CD14-positive monocyte (primary cell): Measurements from ENCODE around the gene TLCD3A. TPM values are rescaled to one million over a fixed set of nuclear protein-coding genes. Genes with fewer than 3 reads are reported as not detected.
A peak's percentile ranks its signal among the peaks of the same experiment; 100 is the strongest.

Experiments
- DNase-seq, 3 donors: peaks; one replicate each; pipeline ENCODE4 v3.0.0-alpha.2; 2011 to 2022
- H2AFZ ChIP-seq: 2 replicates; pipeline ENCODE4 v1.6.0; 2012; ENCODE audit warnings: mild to moderate bottlenecking, low read depth, low read length, inconsistent platforms; ENCODE audit not compliant: insufficient read depth, poor library complexity, severe bottlenecking
- H3K27ac ChIP-seq, 2 donors: 1 replicate in 1 of 2; 2 replicates in 1 of 2; pipeline ENCODE4 v1.5.1; 2012 to 2013; ENCODE audit warnings: low read length in 2 of 2, control low read depth in 1 of 2, inconsistent platforms in 1 of 2, low read depth in 1 of 2, mild to moderate bottlenecking in 1 of 2
- H3K27me3 ChIP-seq, 2 donors: one replicate each; pipeline versions ENCODE4 v1.6.0 to v1.6.1; 2011 to 2013; ENCODE audit warnings: low read length in 2 of 2; ENCODE audit not compliant: control insufficient read depth in 2 of 2, insufficient read depth in 2 of 2
- H3K36me3 ChIP-seq, 2 donors: replicated peaks in 1 of 2; 1 replicate in 1 of 2; 2 replicates in 1 of 2; pipeline versions ENCODE4 v1.5.1 to v1.6.1; 2012 to 2013; ENCODE audit warnings: low read length in 2 of 2, control low read depth in 1 of 2, inconsistent platforms in 1 of 2, mild to moderate bottlenecking in 1 of 2; ENCODE audit not compliant: insufficient read depth in 2 of 2, control insufficient read depth in 1 of 2
- H3K4me1 ChIP-seq, 2 donors: 1 replicate in 1 of 2; 2 replicates in 1 of 2; pipeline versions ENCODE4 v1.5.1 to v1.6.1; 2012 to 2013; ENCODE audit warnings: low read length in 2 of 2, control low read depth in 1 of 2, inconsistent platforms in 1 of 2, mild to moderate bottlenecking in 1 of 2, moderate library complexity in 1 of 2; ENCODE audit not compliant: insufficient read depth in 2 of 2, control insufficient read depth in 1 of 2
- H3K4me2 ChIP-seq: replicated peaks from 2 replicates; pipeline ENCODE3; 2012; ENCODE audit warnings: low read length, moderate library complexity, mild to moderate bottlenecking; ENCODE audit not compliant: poor library complexity, severe bottlenecking; ENCODE audit errors: extremely low read depth
- H3K4me3 ChIP-seq, 3 experiments: fragments of 200-600 bp in 1 of 3; sonication (generic) in 1 of 3; replicated peaks in 1 of 3; 1 replicate in 2 of 3; 2 replicates in 1 of 3; pipeline ENCODE4 v1.5.1; 2011 to 2013; ENCODE audit warnings: low read length in 3 of 3, mild to moderate bottlenecking in 3 of 3, control low read depth in 2 of 3, low read depth in 2 of 3, inconsistent platforms in 1 of 3, moderate library complexity in 1 of 3
- H3K79me2 ChIP-seq: 2 replicates; pipeline ENCODE4 v1.6.0; 2012; ENCODE audit warnings: mild to moderate bottlenecking, control low read depth, inconsistent platforms, low read length, moderate library complexity; ENCODE audit not compliant: insufficient read depth
- H3K9ac ChIP-seq: 2 replicates; pipeline ENCODE4 v1.6.0; 2017; ENCODE audit warnings: low read length, mild to moderate bottlenecking; ENCODE audit not compliant: insufficient read depth, poor library complexity, severe bottlenecking
- H3K9me3 ChIP-seq, 2 donors: replicated peaks in 1 of 2; 1 replicate in 1 of 2; 2 replicates in 1 of 2; pipeline versions ENCODE4 v1.5.1 to v1.6.1; 2012 to 2013; ENCODE audit warnings: low read length in 2 of 2, control low read depth in 1 of 2; ENCODE audit not compliant: control insufficient read depth in 1 of 2, insufficient read depth in 1 of 2
- H4K20me1 ChIP-seq: 2 replicates; pipeline ENCODE4 v1.6.0; 2012; ENCODE audit warnings: mild to moderate bottlenecking, low read length, control low read depth, moderate library complexity; ENCODE audit not compliant: insufficient read depth
- H3K27ac Mint-ChIP-seq, 7 donors: one replicate each; pipeline ENCODE4 v1.8.0; 2020; ENCODE audit warnings: mild to moderate bottlenecking in 7 of 7, mixed read lengths in 7 of 7, moderate library complexity in 6 of 7, inconsistent platforms in 2 of 7
- H3K27me3 Mint-ChIP-seq, 3 donors: one replicate each; pipeline ENCODE4 v1.8.0; 2021 to 2022; ENCODE audit warnings: low read depth in 3 of 3, mild to moderate bottlenecking in 3 of 3, mixed read lengths in 3 of 3, moderate library complexity in 3 of 3, inconsistent platforms in 1 of 3
- H3K36me3 Mint-ChIP-seq, 2 donors: one replicate each; pipeline ENCODE4 v1.8.0; 2020; ENCODE audit warnings: mixed read lengths in 2 of 2, inconsistent platforms in 1 of 2, mild to moderate bottlenecking in 1 of 2
- H3K4me1 Mint-ChIP-seq: one replicate; pipeline ENCODE4 v1.8.0; 2020; ENCODE audit warnings: mild to moderate bottlenecking, mixed read lengths
- H3K4me3 Mint-ChIP-seq, 2 donors: one replicate each; pipeline ENCODE4 v1.8.0; 2020; ENCODE audit warnings: mild to moderate bottlenecking in 2 of 2, mixed read lengths in 2 of 2, moderate library complexity in 1 of 2
- H3K9me3 Mint-ChIP-seq, 7 donors: one replicate each; pipeline ENCODE4 v1.8.0; 2020 to 2022; ENCODE audit warnings: mixed read lengths in 7 of 7, mild to moderate bottlenecking in 6 of 7, moderate library complexity in 6 of 7, inconsistent platforms in 2 of 7
- CTCF ChIP-seq: fragments of 200-600 bp; IDR thresholded peaks from one replicate; pipeline ENCODE4 v1.8.0; 2022; ENCODE audit warnings: antibody characterized with exemption, mild to moderate bottlenecking
- WGBS: methylation state at CpG from one replicate; pipeline ENCODE4 v1.1.5; 2013; ENCODE audit warnings: missing lambda C conversion rate; ENCODE audit not compliant: insufficient coverage; 5-methylcytosine and 5-hydroxymethylcytosine counted together
- intact Hi-C, 2 donors: fragments of 100-400 bp; cut with micrococcal nuclease; formaldehyde crosslinking; loops; one replicate each; pipeline versions ENCODE4 v1.15.0 to v1.15.1; 2023
- polyA plus RNA-seq, 3 donors: library from polyadenylated mRNA; depleted of rRNA in 1 of 3; unstranded in 2 of 3; stranded (reverse) in 1 of 3; fragments of 300-500 nt in 2 of 3; fragments of >200 nt in 1 of 3; fragmentation: Illumina TruSeq in 2 of 3; gene quantifications; 1 replicate in 2 of 3; 2 replicates in 1 of 3; pipeline ENCODE4 v1.2.3, GENCODE V29; 2012 to 2021

Gene TLCD3A
- polyA plus RNA-seq, 3 donors = 0.09 to 1.8 (median 0.13) TPM

DNA sequence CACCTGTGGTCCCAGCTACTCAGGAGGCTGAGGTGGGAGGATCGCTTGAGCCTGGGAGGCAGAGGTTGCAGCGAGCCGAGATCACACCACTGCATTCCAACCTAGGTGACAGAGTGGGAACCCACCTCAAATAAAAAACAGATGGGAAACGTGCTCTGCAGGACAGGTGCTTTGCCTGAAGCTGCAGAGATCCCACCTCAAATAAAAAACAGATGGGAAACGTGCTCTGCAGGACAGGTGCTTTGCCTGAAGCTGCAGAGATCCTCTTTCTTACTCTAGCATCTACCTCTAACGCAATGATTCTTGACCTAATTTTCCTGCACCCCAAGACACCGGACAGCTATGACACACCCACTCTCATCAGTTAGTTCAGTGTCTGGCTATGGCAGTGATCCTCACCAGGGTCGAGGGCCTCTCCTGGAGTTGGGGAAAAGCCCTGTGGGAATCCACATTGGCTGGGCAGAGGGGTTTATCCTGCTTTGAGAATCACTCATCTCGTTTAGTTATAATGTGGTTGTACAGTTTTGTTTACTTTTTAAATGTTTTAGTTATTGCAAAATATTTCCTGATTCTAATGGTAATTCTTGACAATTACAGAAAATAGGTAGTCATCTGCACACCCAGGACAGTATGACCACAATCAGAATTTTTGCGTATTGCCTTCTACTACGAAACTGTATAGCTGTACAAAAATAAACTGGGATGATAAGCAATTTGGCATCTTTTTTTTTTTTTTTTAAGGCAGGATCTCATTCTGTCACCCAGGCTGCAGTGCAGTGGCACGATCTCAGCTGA is 29.1 kb upstream of the TLCD3A start:
- no peaks in the 10 kb centered on the region for H3K27me3 Mint-ChIP-seq
- H3K4me3 ChIP-seq = no peak overlapping the region
- H3K9me3 Mint-ChIP-seq = no peaks in the 10 kb centered on the region
- no peak overlapping the region for H2AFZ ChIP-seq
- H3K4me3 Mint-ChIP-seq = no peak overlapping the region
- H3K4me2 ChIP-seq = no peak overlapping the region
- peaks cover 0 to 6% of the 10 kb centered on the region in 2 donors for H3K4me1 ChIP-seq
- WGBS = 94% methylated on average over 2 of the region's 12 CpGs
- H3K27me3 ChIP-seq = no peaks in the 10 kb centered on the region
- no peaks in the 10 kb centered on the region for H3K9me3 ChIP-seq
- no peak for DNase-seq
- H3K36me3 ChIP-seq = peaks cover 25 to 60% of the 10 kb centered on the region in 2 donors
- peaks cover 30 to 67% of the 10 kb centered on the region in 2 donors for H3K36me3 Mint-ChIP-seq
- intact Hi-C loops = loop anchor here (5.0 kb wide), 1 partner anchor 561 kb away; a partner anchor contains a TSS
- TF ChIP-seq CTCF = no peak
- H4K20me1 ChIP-seq = peaks cover 43% of the 10 kb centered on the region
- no peak overlapping the region for H3K9ac ChIP-seq
- H3K27ac Mint-ChIP-seq = peak overlapping the region in 1 of 7 donors; percentile 46
- H3K79me2 ChIP-seq = peaks cover 65% of the 10 kb centered on the region
- H3K27ac ChIP-seq = no peak overlapping the region
- H3K4me1 Mint-ChIP-seq = peaks cover 7% of the 10 kb centered on the region

DNA sequence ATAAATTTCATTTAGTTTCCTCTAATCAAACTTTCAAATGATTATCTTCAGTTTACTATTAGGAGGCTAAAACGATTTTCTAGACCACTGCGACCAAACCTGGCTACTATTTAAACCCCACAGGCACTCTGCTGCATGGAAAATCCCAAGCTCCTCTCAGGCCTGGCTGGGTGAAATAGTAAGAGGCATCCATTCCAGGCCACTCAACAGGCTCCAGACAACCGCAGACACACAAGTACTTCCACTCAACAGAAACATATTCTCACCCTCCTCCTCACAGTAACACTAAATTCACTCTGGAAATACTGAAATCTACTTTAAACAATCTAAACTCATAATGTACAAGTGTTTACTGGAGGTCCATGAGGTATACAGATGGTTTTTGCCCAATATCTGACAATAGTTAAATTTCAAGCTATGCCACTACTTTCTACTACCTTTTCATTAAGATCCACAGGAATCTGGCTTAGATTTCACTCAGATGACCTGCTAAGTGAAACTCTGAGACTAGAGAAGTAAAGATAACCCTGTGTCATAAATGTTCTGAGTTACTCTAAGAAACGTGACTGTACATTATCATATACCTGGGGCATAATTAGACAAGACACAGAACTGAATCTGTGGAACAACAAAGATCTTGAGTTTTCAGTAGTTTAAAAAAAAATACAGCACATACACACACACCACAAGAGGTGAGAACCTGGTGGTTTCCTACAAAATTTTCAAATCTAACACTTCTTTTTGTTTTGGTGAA is 28.1 kb upstream of the TLCD3A start:
- Histone ChIP-seq H3K4me1 (peaks cover 0 to 4% of the 10 kb centered on the region in 2 donors), H3K36me3 (peaks cover 33 to 64% of the 10 kb centered on the region in 2 donors), H3K9ac (no peak overlapping the region), H3K9me3 (no peaks in the 10 kb centered on the region), H2AFZ (no peak overlapping the region), H3K4me3 (no peak overlapping the region), H4K20me1 (peaks cover 43% of the 10 kb centered on the region), H3K79me2 (peaks cover 73% of the 10 kb centered on the region), H3K27me3 (no peaks in the 10 kb centered on the region), H3K27ac (no peak overlapping the region), H3K4me2 (no peak overlapping the region)
- no peak for TF ChIP-seq CTCF
- intact Hi-C loops = loop anchor here (5.0 kb wide), 1 partner anchor 562 kb away; a partner anchor contains a TSS
- Mint-ChIP-seq H3K27ac (peak overlapping the region in 2 of 7 donors; percentile 13 to 43), H3K9me3 (no peaks in the 10 kb centered on the region), H3K4me1 (peaks cover 5% of the 10 kb centered on the region), H3K27me3 (no peaks in the 10 kb centered on the region), H3K4me3 (no peak overlapping the region), H3K36me3 (peaks cover 38 to 70% of the 10 kb centered on the region in 2 donors)
- DNase-seq = no peak
- 100% methylated on average over 1 of the region's 4 CpGs for WGBS
